T-helper 1 cell treated with Interleukin-12 subunit alpha and Interleukin-12 subunit beta and Interleukin-4 antibody, amounts not matched to agents 30 μg/mL and 1 μg/mL, for 36 hours (primary cell): ENCODE measurements around the gene IRF4.

Source experiments
- H3K27ac Mint-ChIP-seq: one replicate; pipeline ENCODE4 v1.8.0; 2021; ENCODE audit warnings: mild to moderate bottlenecking, mixed read lengths
- H3K27me3 Mint-ChIP-seq: one replicate; pipeline ENCODE4 v1.8.0; 2021; ENCODE audit warnings: low read depth, mixed read lengths
- H3K36me3 Mint-ChIP-seq: one replicate; pipeline ENCODE4 v1.8.0; 2021; ENCODE audit warnings: low read depth, mixed read lengths
- H3K4me1 Mint-ChIP-seq: one replicate; pipeline ENCODE4 v1.8.0; 2021; ENCODE audit warnings: low read depth, mixed read lengths
- H3K4me3 Mint-ChIP-seq: one replicate; pipeline ENCODE4 v1.8.0; 2021; ENCODE audit warnings: mild to moderate bottlenecking, moderate library complexity, mixed read lengths
- H3K9me3 Mint-ChIP-seq: one replicate; pipeline ENCODE4 v1.8.0; 2021; ENCODE audit warnings: mixed read lengths

Gene IRF4

GRCh38 chr6:379410-380181 is 12.0 kb upstream of the IRF4 start:
- no peak overlapping the region for H3K4me3 Mint-ChIP-seq
- peaks cover 23% of the 10 kb centered on the region for H3K4me1 Mint-ChIP-seq
- peaks cover 10% of the 10 kb centered on the region for H3K27me3 Mint-ChIP-seq
- H3K27ac Mint-ChIP-seq: no peak overlapping the region
- no peaks in the 10 kb centered on the region for H3K9me3 Mint-ChIP-seq
- H3K36me3 Mint-ChIP-seq: no peaks in the 10 kb centered on the region

DNA sequence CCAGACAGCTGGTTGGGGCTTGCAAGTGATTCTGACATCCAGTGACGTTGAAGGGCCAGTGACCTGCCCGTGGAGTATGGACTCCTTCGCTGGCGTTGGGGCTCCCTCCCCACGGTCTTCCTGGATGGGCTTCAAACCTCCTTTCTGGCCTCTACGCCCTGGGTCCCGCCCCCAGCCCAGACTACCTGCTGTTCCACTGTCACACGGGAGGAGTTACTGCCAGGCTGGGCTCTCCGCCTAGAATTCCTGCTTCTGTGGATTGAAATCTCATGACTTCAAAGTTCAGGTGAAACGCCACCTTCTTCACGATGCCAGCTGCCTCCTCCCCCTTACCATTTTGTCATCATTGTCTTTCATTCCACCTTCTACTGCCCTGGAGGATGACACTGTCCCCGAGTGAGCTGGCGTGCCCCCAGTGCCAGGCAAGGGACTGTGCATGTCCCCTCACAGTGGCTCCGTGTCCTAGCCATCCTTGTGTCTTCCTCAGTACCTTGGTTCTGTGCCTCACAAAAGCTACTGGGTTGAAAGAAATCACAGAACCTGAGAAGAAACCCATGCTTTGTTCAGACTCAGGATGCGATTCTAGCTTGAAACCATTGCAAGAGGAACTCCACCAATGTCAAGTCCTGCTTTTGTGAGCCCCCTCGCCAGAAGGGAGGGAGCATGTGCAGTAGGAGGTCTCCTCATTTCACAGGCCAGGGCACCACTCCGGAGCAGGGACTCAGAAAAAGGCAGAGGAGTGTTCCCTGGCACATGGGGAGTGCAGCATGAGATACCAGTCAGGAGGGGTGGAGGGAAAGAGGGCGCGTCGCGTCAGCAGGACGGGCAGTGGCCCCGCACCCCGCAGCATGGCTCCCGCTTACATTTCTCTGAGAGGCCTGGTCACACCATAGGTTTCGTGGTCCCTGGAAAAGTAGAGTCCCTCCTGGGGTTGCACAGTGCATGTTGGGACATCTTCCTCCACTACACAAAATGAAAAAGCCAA is 11.0 kb upstream of the IRF4 start:
- H3K4me1 Mint-ChIP-seq: peaks cover 23% of the 10 kb centered on the region
- H3K36me3 Mint-ChIP-seq: no peaks in the 10 kb centered on the region
- no peak overlapping the region for H3K4me3 Mint-ChIP-seq
- no peak overlapping the region for H3K27ac Mint-ChIP-seq
- peaks cover 3% of the 10 kb centered on the region for H3K27me3 Mint-ChIP-seq
- H3K9me3 Mint-ChIP-seq: no peaks in the 10 kb centered on the region

- peaks cover 23% of the 10 kb centered on the region for H3K4me1 Mint-ChIP-seq
- peaks cover 3% of the 10 kb centered on the region for H3K27me3 Mint-ChIP-seq
- no peak overlapping the region for H3K4me3 Mint-ChIP-seq
- peak overlapping the region; percentile 17 for H3K27ac Mint-ChIP-seq
- H3K36me3 Mint-ChIP-seq: no peaks in the 10 kb centered on the region
- H3K9me3 Mint-ChIP-seq: no peaks in the 10 kb centered on the region
Observed at GRCh38 chr6:381742-382461, 9.7 kb upstream of the IRF4 start.

- peaks cover 2% of the 10 kb centered on the region for H3K36me3 Mint-ChIP-seq
- H3K9me3 Mint-ChIP-seq: no peaks in the 10 kb centered on the region
- peaks cover 26% of the 10 kb centered on the region for H3K4me1 Mint-ChIP-seq
- peaks cover 3% of the 10 kb centered on the region for H3K27me3 Mint-ChIP-seq
- no peak overlapping the region for H3K27ac Mint-ChIP-seq
- H3K4me3 Mint-ChIP-seq: no peak overlapping the region
Observed at GRCh38 chr6:382883-383810, 8.4 kb upstream of the IRF4 start.

- peaks cover 2% of the 10 kb centered on the region for H3K36me3 Mint-ChIP-seq
- H3K9me3 Mint-ChIP-seq: no peaks in the 10 kb centered on the region
- H3K27me3 Mint-ChIP-seq: peaks cover 3% of the 10 kb centered on the region
- no peak overlapping the region for H3K4me3 Mint-ChIP-seq
- H3K27ac Mint-ChIP-seq: no peak overlapping the region
- H3K4me1 Mint-ChIP-seq: peaks cover 26% of the 10 kb centered on the region
Observed at GRCh38 chr6:383856-384255, 7.7 kb upstream of the IRF4 start.

- Mint-ChIP-seq H3K36me3 (peaks cover 2% of the 10 kb centered on the region), H3K4me1 (peaks cover 34% of the 10 kb centered on the region), H3K4me3 (no peak overlapping the region), H3K27ac (no peak overlapping the region), H3K27me3 (peaks cover 3% of the 10 kb centered on the region), H3K9me3 (no peaks in the 10 kb centered on the region)
Observed at GRCh38 chr6:384898-385297, 6.7 kb upstream of the IRF4 start.

GRCh38 chr6:385614-386013 is 5.9 kb upstream of the IRF4 start:
- peaks cover 3% of the 10 kb centered on the region for H3K27me3 Mint-ChIP-seq
- no peak overlapping the region for H3K27ac Mint-ChIP-seq

GRCh38 chr6:386688-387266 is 4.8 kb upstream of the IRF4 start:
- Mint-ChIP-seq H3K27me3 (peaks cover 3% of the 10 kb centered on the region), H3K9me3 (no peaks in the 10 kb centered on the region), H3K4me3 (no peak overlapping the region), H3K4me1 (peaks cover 39% of the 10 kb centered on the region), H3K36me3 (peaks cover 4% of the 10 kb centered on the region), H3K27ac (no peak overlapping the region)

More at GRCh38 chr6:385614-386013, 5.9 kb upstream of the IRF4 start:
- Mint-ChIP-seq H3K4me1 (peaks cover 41% of the 10 kb centered on the region), H3K4me3 (no peak overlapping the region), H3K9me3 (no peaks in the 10 kb centered on the region), H3K36me3 (peaks cover 2% of the 10 kb centered on the region)

DNA sequence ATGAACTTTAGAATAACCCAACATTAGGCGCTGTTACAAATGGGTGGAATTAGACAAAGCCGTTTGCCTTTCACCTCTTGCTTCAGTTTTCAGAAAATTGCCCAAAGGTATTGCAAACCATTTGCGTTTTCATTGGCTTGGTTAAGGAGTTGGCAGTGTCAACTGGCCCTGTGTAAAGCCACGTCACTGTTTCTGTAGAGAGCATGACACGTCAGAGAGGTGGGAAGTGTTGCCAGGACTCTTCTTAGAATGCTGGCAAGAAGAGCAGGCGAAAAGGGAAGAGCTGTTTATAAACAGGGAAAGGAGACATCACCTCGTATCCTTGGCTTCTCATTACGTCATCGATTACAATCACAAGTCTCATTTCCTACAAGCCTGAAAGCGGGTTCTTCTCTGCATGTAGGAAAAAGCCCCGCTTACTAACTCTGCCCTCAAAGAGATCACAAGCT is 4.2 kb upstream of the IRF4 start:
- H3K27ac Mint-ChIP-seq: no peak overlapping the region
- H3K9me3 Mint-ChIP-seq: no peaks in the 10 kb centered on the region
- H3K27me3 Mint-ChIP-seq: peaks cover 3% of the 10 kb centered on the region
- peaks cover 34% of the 10 kb centered on the region for H3K4me1 Mint-ChIP-seq
- H3K36me3 Mint-ChIP-seq: peaks cover 4% of the 10 kb centered on the region
- no peak overlapping the region for H3K4me3 Mint-ChIP-seq

DNA sequence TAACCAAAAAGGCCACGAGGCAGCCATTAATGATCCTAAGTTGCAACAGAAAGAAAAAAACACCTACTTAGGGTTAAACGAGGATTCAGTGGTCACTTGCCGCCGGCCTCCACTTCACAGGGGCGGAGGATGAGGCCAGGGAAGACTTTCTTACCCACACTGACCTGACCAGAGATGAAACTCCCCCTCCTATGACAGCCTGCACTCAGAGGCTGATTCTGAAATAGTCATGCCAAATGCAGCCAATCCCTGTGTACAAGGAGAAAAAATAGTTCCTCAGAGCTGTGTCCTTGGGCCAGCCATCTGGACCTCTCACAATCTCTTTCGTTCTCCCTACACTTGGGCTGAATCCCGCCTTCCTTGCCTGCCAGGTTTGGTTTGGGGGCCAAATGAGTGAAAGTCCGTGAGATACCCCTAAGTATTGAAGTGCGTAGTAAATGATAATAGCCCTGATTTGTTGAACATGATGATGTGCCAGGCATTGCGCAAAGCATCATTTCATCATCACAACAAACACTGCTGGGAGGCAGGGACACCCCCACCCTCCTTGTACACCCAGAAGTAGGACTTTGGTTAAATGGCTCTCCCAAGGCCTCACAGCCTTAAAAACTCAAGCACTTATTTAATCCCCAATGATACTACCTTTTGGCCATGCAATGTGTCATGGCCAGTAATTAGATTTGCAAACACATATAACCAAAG is 3.2 kb upstream of the IRF4 start:
- Mint-ChIP-seq H3K4me3 (no peak overlapping the region), H3K4me1 (peaks cover 32% of the 10 kb centered on the region), H3K27ac (no peak overlapping the region)

GRCh38 chr6:389143-389542 is 2.4 kb upstream of the IRF4 start:
- no peaks in the 10 kb centered on the region for H3K27me3 Mint-ChIP-seq
- H3K4me1 Mint-ChIP-seq: peaks cover 32% of the 10 kb centered on the region
- no peaks in the 10 kb centered on the region for H3K9me3 Mint-ChIP-seq
- H3K4me3 Mint-ChIP-seq: peak overlapping the region; percentile 54
- H3K27ac Mint-ChIP-seq: peak overlapping the region; percentile 93
- peaks cover 13% of the 10 kb centered on the region for H3K36me3 Mint-ChIP-seq

More for the DNA sequence above, 3.2 kb upstream of the IRF4 start:
- H3K36me3 Mint-ChIP-seq: peaks cover 7% of the 10 kb centered on the region
- no peaks in the 10 kb centered on the region for H3K9me3 Mint-ChIP-seq
- H3K27me3 Mint-ChIP-seq: peaks cover 3% of the 10 kb centered on the region

DNA sequence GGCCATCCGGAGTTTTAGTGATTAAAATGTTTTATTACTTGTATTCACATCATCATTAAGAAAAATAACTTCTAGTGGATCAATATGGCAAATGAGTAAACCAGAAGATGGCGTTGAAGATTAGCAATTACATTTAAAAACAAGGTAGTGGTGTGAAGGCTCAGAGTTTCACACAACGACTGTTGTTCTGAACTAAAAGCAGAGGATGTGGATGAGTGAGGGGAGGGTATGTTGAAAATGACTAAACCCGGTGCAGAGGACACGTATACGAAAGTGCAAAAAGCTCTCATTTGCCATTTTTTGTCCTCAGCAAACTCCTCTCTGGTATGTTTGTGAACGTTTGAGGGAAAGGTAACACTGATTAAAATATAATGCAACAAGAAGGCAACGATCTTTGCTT is 1.9 kb upstream of the IRF4 start:
- peak overlapping the region; percentile 54 for H3K4me3 Mint-ChIP-seq
- peaks cover 32% of the 10 kb centered on the region for H3K4me1 Mint-ChIP-seq
- peak overlapping the region; percentile 93 for H3K27ac Mint-ChIP-seq
- H3K27me3 Mint-ChIP-seq: no peaks in the 10 kb centered on the region
- H3K36me3 Mint-ChIP-seq: peaks cover 17% of the 10 kb centered on the region
- H3K9me3 Mint-ChIP-seq: no peaks in the 10 kb centered on the region
